HepG2 (cell line): ENCODE measurements around the gene SMARCA4. TPM values are rescaled to one million over a fixed set of nuclear protein-coding genes. Genes with fewer than 3 reads are reported as not detected.

Source experiments
- ARID5B ChIP-seq: IDR thresholded peaks from 2 replicates; pipeline ENCODE4 v1.4.0; 2020; ENCODE audit warnings: mild to moderate bottlenecking, missing genetic modification reagents
- CAMTA2 ChIP-seq: sonication (generic); formaldehyde crosslinking; IDR thresholded peaks from 2 replicates; pipeline ENCODE4 v1.4.0; 2020; ENCODE audit warnings: mild to moderate bottlenecking, missing genetic modification reagents, borderline replicate concordance
- CBFB ChIP-seq: sonication (generic); formaldehyde crosslinking; IDR thresholded peaks from 2 replicates; pipeline ENCODE4 v1.4.0; 2020; ENCODE audit warnings: missing genetic modification reagents
- CBX2 ChIP-seq, 2 experiments: fragments of 200-600 bp in 1 of 2; sonication (generic); formaldehyde crosslinking in 1 of 2; IDR thresholded peaks; 2 replicates each; pipeline versions ENCODE4 v1.7.0 to v1.8.1; 2018 to 2022; ENCODE audit warnings: low read depth in 2 of 2, low read length in 1 of 2, mild to moderate bottlenecking in 1 of 2, missing genetic modification reagents in 1 of 2
- CC2D1A ChIP-seq: sonication (generic); formaldehyde crosslinking; IDR thresholded peaks from 2 replicates; pipeline ENCODE4 v1.8.1; 2023; ENCODE audit warnings: mild to moderate bottlenecking, missing genetic modification reagents
- ELK4 ChIP-seq: sonication (generic); formaldehyde crosslinking; IDR thresholded peaks from 2 replicates; pipeline ENCODE4 v1.9.0; 2021; ENCODE audit warnings: missing genetic modification reagents, borderline replicate concordance
- FOSL2 ChIP-seq: sonication (generic); formaldehyde crosslinking; IDR thresholded peaks from 2 replicates; pipeline ENCODE4 v1.4.0; 2020; ENCODE audit warnings: missing genetic modification reagents
- FOXA1 ChIP-seq, 2 experiments: fragments of 450-650 bp in 1 of 2; sonication (generic) in 1 of 2; formaldehyde crosslinking in 1 of 2; IDR thresholded peaks; 2 replicates each; pipeline versions ENCODE4 v1.4.0 to v1.6.1; 2016 to 2020; ENCODE audit warnings: missing genetic modification reagents in 1 of 2
- HOXA5 ChIP-seq: sonication (generic); formaldehyde crosslinking; IDR thresholded peaks from 2 replicates; pipeline ENCODE4 v1.4.0; 2020; ENCODE audit warnings: missing genetic modification reagents
- MED8 ChIP-seq: sonication (generic); formaldehyde crosslinking; IDR thresholded peaks from 2 replicates; pipeline ENCODE4 v1.8.1; 2023; ENCODE audit warnings: mild to moderate bottlenecking, missing genetic modification reagents; ENCODE audit not compliant: insufficient replicate concordance
- ONECUT2 ChIP-seq: sonication (generic); formaldehyde crosslinking; IDR thresholded peaks from 2 replicates; pipeline ENCODE4 v1.4.0; 2020; ENCODE audit warnings: missing genetic modification reagents
- PHF5A ChIP-seq: IDR thresholded peaks from one replicate; pipeline ENCODE4 v1.6.1; 2018; ENCODE audit warnings: low read depth, missing genetic modification reagents; ENCODE audit not compliant: unreplicated experiment
- THYN1 ChIP-seq: sonication (generic); formaldehyde crosslinking; IDR thresholded peaks from 2 replicates; pipeline ENCODE4 v1.8.1; 2023; ENCODE audit warnings: low read depth, mild to moderate bottlenecking, moderate library complexity, missing genetic modification reagents, borderline replicate concordance
- ZC3H4 ChIP-seq: sonication (generic); formaldehyde crosslinking; IDR thresholded peaks from 2 replicates; pipeline ENCODE4 v1.4.0; 2020; ENCODE audit warnings: missing genetic modification reagents, borderline replicate concordance
- ZFY ChIP-seq: sonication (generic); formaldehyde crosslinking; IDR thresholded peaks from 2 replicates; pipeline ENCODE4 v1.4.0; 2020; ENCODE audit warnings: missing genetic modification reagents
- ZKSCAN1 ChIP-seq: fragments of 150-350 bp; IDR thresholded peaks from 2 replicates; pipeline ENCODE4 v1.6.1; 2014; ENCODE audit warnings: low read length
- ZKSCAN5 ChIP-seq: sonication (generic); formaldehyde crosslinking; IDR thresholded peaks from 2 replicates; pipeline ENCODE4 v1.5.1; 2020; ENCODE audit warnings: mild to moderate bottlenecking, missing genetic modification reagents
- ZMAT3 ChIP-seq: sonication (generic); formaldehyde crosslinking; conservative IDR thresholded peaks from 2 replicates; pipeline ENCODE4 v1.7.0; 2021; ENCODE audit warnings: missing genetic modification reagents
- ZNF280B ChIP-seq: sonication (generic); formaldehyde crosslinking; IDR thresholded peaks from 2 replicates; pipeline ENCODE4 v1.5.0; 2020; ENCODE audit warnings: missing genetic modification reagents, mild to moderate bottlenecking, borderline replicate concordance
- ZNF331 ChIP-seq: sonication (generic); formaldehyde crosslinking; IDR thresholded peaks from 2 replicates; pipeline ENCODE4 v1.4.0; 2020; ENCODE audit warnings: missing genetic modification reagents
- ZNF367 ChIP-seq: sonication (generic); formaldehyde crosslinking; IDR thresholded peaks from 2 replicates; pipeline ENCODE4 v1.4.0; 2020; ENCODE audit warnings: missing genetic modification reagents, borderline replicate concordance
- ZNF441 ChIP-seq: sonication (generic); formaldehyde crosslinking; IDR thresholded peaks from 2 replicates; pipeline ENCODE4 v1.7.0; 2021; ENCODE audit warnings: missing genetic modification reagents, borderline replicate concordance
- ZNF598 ChIP-seq: sonication (generic); formaldehyde crosslinking; IDR thresholded peaks from 2 replicates; pipeline ENCODE4 v1.5.1; 2020; ENCODE audit warnings: mild to moderate bottlenecking, missing genetic modification reagents, borderline replicate concordance
- ZNF839 ChIP-seq: sonication (generic); formaldehyde crosslinking; IDR thresholded peaks from 2 replicates; pipeline ENCODE4 v1.4.0; 2020; ENCODE audit warnings: missing genetic modification reagents, mild to moderate bottlenecking, borderline replicate concordance
- polyA plus RNA-seq, 8 experiments: library from polyadenylated mRNA; depleted of rRNA in 3 of 8; stranded (reverse) in 7 of 8; unstranded in 1 of 8; fragments of >200 nt; fragmentation: Illumina TruSeq in 4 of 8; extraction: Trizol in 4 of 8; gene quantifications; 2 replicates each; pipeline versions ENCODE4 v1.2.1 to v1.2.3, GENCODE V29; 2011 to 2016; ENCODE audit warnings: low read depth in 4 of 8, missing spikeins in 1 of 8, mixed read lengths in 1 of 8; ENCODE audit not compliant: insufficient read depth in 1 of 8
- total RNA-seq, 5 experiments: library from RNA; depleted of rRNA; stranded (reverse); fragments of >200 nt; fragmentation: Illumina TruSeq; extraction: Trizol; gene quantifications; 2 replicates each; pipeline ENCODE4 v1.2.3, GENCODE V29; 2016; ENCODE audit warnings: low read depth in 1 of 5

Gene SMARCA4
- total and polyA plus RNA-seq, 2 of the 13 experiments (the other 11 are each of a cell fraction or from before 2014, with no cell fraction given): 25.4 to 45.9 TPM

GRCh38 chr19:11088506-11089253 lies 127.8 kb downstream of the SMARCA4 start (continued):
- TF ChIP-seq ZKSCAN1 (no peak), ZNF280B (no peak), ZKSCAN5 (CRISPR knock-in tag) (no peak), ZNF331 (CRISPR knock-in tag) (no peak), ZFY (no peak), CC2D1A (CRISPR knock-in tag) (no peak), CBX2 (IDR thresholded peaks at IDR 0.05; ENCODE audit: low read depth, low read length) (no peak), CBX2 (CRISPR knock-in tag; IDR thresholded peaks at IDR 0.05; ENCODE audit: low read depth) (no peak), FOXA1 (IDR thresholded peaks at IDR 0.05) (peak; percentile 47; the same call in 1 of the 2 replicates), FOXA1 (CRISPR knock-in tag; IDR thresholded peaks at IDR 0.05) (peak; percentile 64), ZNF839 (CRISPR knock-in tag) (no peak), ELK4 (no peak), ARID5B (CRISPR knock-in tag) (peak; percentile 95), MED8 (CRISPR knock-in tag) (peak; percentile 75), THYN1 (CRISPR knock-in tag) (no peak), PHF5A (CRISPR knock-in tag) (no peak), CBFB (no peak), ZNF598 (CRISPR knock-in tag) (no peak), ZNF367 (CRISPR knock-in tag) (no peak), ZC3H4 (CRISPR knock-in tag) (no peak), HOXA5 (CRISPR knock-in tag) (peak; percentile 39; the same call in 1 of the 2 replicates), ZMAT3 (CRISPR knock-in tag) (no peak), ONECUT2 (peak; percentile 98), ZNF441 (no peak; the same call in 1 of the 2 replicates), FOSL2 (CRISPR knock-in tag) (peak; percentile 53; the same call in 1 of the 2 replicates), CAMTA2 (no peak)
